K562 (cell line): ENCODE results near the gene PTCH2. TPM values are rescaled to one million over a fixed set of nuclear protein-coding genes. Genes with fewer than 3 reads are reported as not detected.
A peak's percentile ranks its signal among the peaks of the same experiment; 100 is the strongest.

Source experiments
- ATAC-seq: fragments of 200-7000 bp; cut with Tn5 transposase; 3 replicates; pipeline ENCODE4 v1.9.1; 2020; ENCODE audit warnings: moderate library complexity
- BruUV-seq: library from RNA; stranded (reverse); fragments of 400-500 nt; replicated peaks from 2 replicates; lab custom pipeline; 2021; lab: Mats Ljungman, UMichigan
- CTCF ChIA-PET: fragments of 300-600 bp; formaldehyde crosslinking; extraction: SDS; loops from one replicate; lab custom pipeline; 2021; ENCODE audit warnings: low intra/inter-chr PET ratio; lab: Yijun Ruan, JAX
- POLR2A ChIA-PET: fragments of 300-600, 350-650 bp; sonication (Branson Sonifier 250); formaldehyde crosslinking; extraction: SDS; loops from one replicate; lab custom pipeline; 2021; ENCODE audit warnings: antibody characterized with exemption, inconsistent platforms; lab: Yijun Ruan, JAX
- DNase-seq, 4 experiments: peaks; one replicate each; pipeline versions ENCODE4 v3.0.0 to v3.0.0-alpha.2; 2011 to 2018; ENCODE audit warnings: low spot score in 3 of 4, mixed read lengths in 3 of 4; ENCODE audit errors: extremely low read depth in 1 of 4
- FAIRE-seq: peaks from 2 replicates; lab custom pipeline; 2011; peaks lifted over from hg19 to GRCh38; lab: Jason Lieb, UNC
- H2AFZ ChIP-seq: 2 replicates; pipeline ENCODE4 v1.6.0; 2011; ENCODE audit warnings: low read depth, low read length, control low read depth, inconsistent platforms
- H3K27ac ChIP-seq: fragments of 200-600 bp; 3 replicates; pipeline ENCODE4 v1.8.0; 2011; ENCODE audit warnings: low read depth, mild to moderate bottlenecking, control low read depth, inconsistent platforms, low read length, moderate library complexity, mixed read lengths; ENCODE audit errors: extremely low read depth
- H3K27me3 ChIP-seq, 2 experiments: fragments of 300-600 bp in 1 of 2; 2 replicates in 1 of 2; 3 replicates in 1 of 2; pipeline versions ENCODE4 v1.6.0 to v1.8.0; 2011; ENCODE audit warnings: inconsistent platforms in 2 of 2, low read length in 2 of 2, mild to moderate bottlenecking in 1 of 2, mixed read lengths in 1 of 2, moderate library complexity in 1 of 2; ENCODE audit not compliant: control insufficient read depth in 2 of 2, insufficient read depth in 2 of 2
- H3K36me3 ChIP-seq: fragments of 300-600 bp; 3 replicates; pipeline ENCODE4 v1.8.0; 2011; ENCODE audit warnings: mild to moderate bottlenecking, low read length, inconsistent platforms; ENCODE audit not compliant: control insufficient read depth, insufficient read depth
- H3K4me1 ChIP-seq, 2 experiments: fragments of 200-600 bp in 1 of 2; replicated peaks in 1 of 2; 2 replicates in 1 of 2; 3 replicates in 1 of 2; pipeline versions ENCODE4 v1.5.1 to v1.8.0; 2011; ENCODE audit warnings: inconsistent platforms in 2 of 2, low read length in 2 of 2, mild to moderate bottlenecking in 1 of 2, mixed read lengths in 1 of 2, moderate library complexity in 1 of 2; ENCODE audit not compliant: control insufficient read depth in 2 of 2, insufficient read depth in 2 of 2
- H3K4me2 ChIP-seq: 2 replicates; pipeline ENCODE4 v1.6.1; 2011; ENCODE audit warnings: low read length, control low read depth, inconsistent platforms, mixed read lengths; ENCODE audit not compliant: insufficient read depth
- H3K4me3 ChIP-seq: fragments of 200-600 bp; sonication (generic), shearing (Covaris generic); 2 replicates; pipeline ENCODE4 v1.5.1; 2016; ENCODE audit warnings: control low read depth, inconsistent platforms
- H3K79me2 ChIP-seq: fragments of 200-600 bp; 3 replicates; pipeline ENCODE4 v1.8.0; 2011; ENCODE audit warnings: low read length, inconsistent platforms; ENCODE audit not compliant: control insufficient read depth, insufficient read depth
- H3K9ac ChIP-seq, 2 experiments: 2 replicates each; pipeline versions ENCODE4 v1.6.0 to v1.6.1; 2011; ENCODE audit warnings: low read depth in 2 of 2, low read length in 2 of 2, control low read depth in 1 of 2, inconsistent platforms in 1 of 2, mild to moderate bottlenecking in 1 of 2, mixed read lengths in 1 of 2; ENCODE audit not compliant: insufficient read depth in 1 of 2
- H3K9me1 ChIP-seq: one replicate; pipeline ENCODE4 v1.6.0; 2011; ENCODE audit warnings: inconsistent platforms, mild to moderate bottlenecking, low read length, moderate library complexity; ENCODE audit not compliant: control insufficient read depth, insufficient read depth
- H3K9me3 ChIP-seq: replicated peaks from 2 replicates; pipeline ENCODE4 v1.5.1; 2011; ENCODE audit warnings: low read depth, low read length, inconsistent platforms; ENCODE audit not compliant: control insufficient read depth, insufficient read depth
- H4K20me1 ChIP-seq: replicated peaks from 2 replicates; pipeline ENCODE4 v1.6.1; 2011; ENCODE audit warnings: low read length, inconsistent platforms, mixed read lengths; ENCODE audit not compliant: control insufficient read depth, insufficient read depth
- KLF1 ChIP-seq: fragments of 450-650 bp; IDR thresholded peaks from 2 replicates; pipeline ENCODE4 v1.6.1; 2016; ENCODE audit warnings: missing genetic modification characterization, missing compliant biosample characterization
- NFE2 ChIP-seq: IDR thresholded peaks from 2 replicates; pipeline ENCODE4 v1.6.1; 2014; ENCODE audit warnings: antibody characterized with exemption, low read depth
- NFIC ChIP-seq: fragments of 450-650 bp; IDR thresholded peaks from 2 replicates; pipeline ENCODE4 v1.6.1; 2017; ENCODE audit warnings: mild to moderate bottlenecking, inconsistent platforms
- ZFP1 ChIP-seq: fragments of 450-650 bp; formaldehyde crosslinking; IDR thresholded peaks from 2 replicates; pipeline ENCODE4 v1.4.0; 2020; ENCODE audit warnings: mild to moderate bottlenecking, mixed read lengths
- ZFP36 ChIP-seq: fragments of 150-350 bp; IDR thresholded peaks from 2 replicates; pipeline ENCODE4 v1.6.1; 2018; ENCODE audit warnings: low read length, low read depth; ENCODE audit not compliant: partially characterized antibody
- WGBS: fragments of 100-300 bp; shearing (Covaris generic); methylation state at CpG from one replicate; pipeline ENCODE4 v1.1.6; 2016; ENCODE audit warnings: low coverage, mixed read lengths; ENCODE audit not compliant: insufficient coverage; ENCODE audit errors: missing lambda C conversion rate; 5-methylcytosine and 5-hydroxymethylcytosine counted together
- in situ Hi-C: fragments of 300-500 bp; cut with MboI; formaldehyde crosslinking; loops from 4 replicates; pipeline ENCODE4 v1.15.0; 2018; ENCODE audit warnings: inconsistent platforms, mixed read lengths
- intact Hi-C: fragments of 100-400 bp; cut with micrococcal nuclease; formaldehyde crosslinking; loops from 2 replicates; pipeline ENCODE4 v1.14.2; 2022
- polyA plus RNA-seq, 8 experiments: library from polyadenylated mRNA; depleted of rRNA in 4 of 8; stranded (reverse) in 5 of 8; unstranded in 3 of 8; fragments of >200 nt; fragmentation: Nextera tagmentation in 2 of 8; fragmentation: Illumina TruSeq in 1 of 8; extraction: Ambion mirVana in 2 of 8; extraction: Trizol in 1 of 8; gene quantifications; 2 replicates each; pipeline versions ENCODE4 v1.2.1 to v1.2.3, GENCODE V29; 2011 to 2014; ENCODE audit warnings: inconsistent platforms in 1 of 8, missing spikeins in 1 of 8
- total RNA-seq, 7 experiments: library from RNA; depleted of rRNA in 6 of 7; stranded (reverse); fragments of >200 nt in 6 of 7; fragmentation: Illumina TruSeq in 2 of 7; extraction: Trizol in 2 of 7; gene quantifications; 2 replicates each; pipeline versions ENCODE4 v1.2.1 to v1.2.3, GENCODE V29; 2011 to 2021; ENCODE audit warnings: low replicate concordance in 1 of 7
- TF ChIP-seq, protein P1 (sequence below): fragments of 250-450 bp; sonication (Bioruptor Pico); IDR thresholded peaks from 2 replicates; pipeline ENCODE4 v1.8.0; 2021; ENCODE audit warnings: moderate library complexity, mild to moderate bottlenecking, inconsistent platforms
- TF ChIP-seq, protein P2 (sequence below): fragments of 200-800 bp; sonication (Bioruptor generic); IDR thresholded peaks from 2 replicates; pipeline ENCODE4 v1.6.1; 2017; ENCODE audit warnings: missing genetic modification characterization, missing compliant biosample characterization

The PTCH2 gene
- total and polyA plus RNA-seq, 9 of the 15 experiments (the other 6 are each of a cell fraction or from before 2014, with no cell fraction given), result 0.15 to 27.3 (median 0.48) TPM; not detected in 1

DNA sequence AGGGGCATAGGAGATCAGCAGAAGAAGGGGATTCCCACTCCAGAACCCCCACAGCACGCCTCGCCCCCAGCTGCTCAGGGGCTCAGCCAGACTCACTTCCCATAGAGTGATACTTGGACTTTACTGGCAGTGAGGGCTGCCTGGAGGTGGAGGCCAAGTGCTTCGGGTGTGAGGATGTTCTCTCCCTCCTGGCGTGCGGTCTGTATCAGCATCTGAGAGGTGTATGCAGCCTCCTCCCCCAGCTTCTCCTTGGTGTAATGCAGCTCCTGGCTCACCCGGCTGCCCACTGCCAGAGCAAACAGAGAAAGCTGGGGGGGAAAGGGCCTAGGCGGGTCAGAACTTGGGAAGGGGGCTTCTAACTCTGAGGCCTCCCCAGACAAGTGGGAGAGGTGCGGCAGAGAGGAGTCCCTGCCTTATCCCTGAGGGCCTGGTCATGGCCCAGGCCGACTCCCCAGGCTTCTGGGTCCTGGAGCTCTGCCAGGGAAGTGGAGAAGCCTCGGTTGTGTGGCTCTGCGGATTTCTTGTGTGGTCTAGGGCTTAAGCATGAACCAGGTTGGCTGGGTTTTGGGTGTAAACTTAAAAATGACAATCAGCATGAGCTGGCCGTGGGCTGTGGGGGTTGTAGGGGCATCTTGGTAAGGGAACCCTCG lies 10.9 kb downstream of the PTCH2 start:
- TF ChIP-seq NFE2, result no peak
- TF ChIP-seq, protein P1, sequence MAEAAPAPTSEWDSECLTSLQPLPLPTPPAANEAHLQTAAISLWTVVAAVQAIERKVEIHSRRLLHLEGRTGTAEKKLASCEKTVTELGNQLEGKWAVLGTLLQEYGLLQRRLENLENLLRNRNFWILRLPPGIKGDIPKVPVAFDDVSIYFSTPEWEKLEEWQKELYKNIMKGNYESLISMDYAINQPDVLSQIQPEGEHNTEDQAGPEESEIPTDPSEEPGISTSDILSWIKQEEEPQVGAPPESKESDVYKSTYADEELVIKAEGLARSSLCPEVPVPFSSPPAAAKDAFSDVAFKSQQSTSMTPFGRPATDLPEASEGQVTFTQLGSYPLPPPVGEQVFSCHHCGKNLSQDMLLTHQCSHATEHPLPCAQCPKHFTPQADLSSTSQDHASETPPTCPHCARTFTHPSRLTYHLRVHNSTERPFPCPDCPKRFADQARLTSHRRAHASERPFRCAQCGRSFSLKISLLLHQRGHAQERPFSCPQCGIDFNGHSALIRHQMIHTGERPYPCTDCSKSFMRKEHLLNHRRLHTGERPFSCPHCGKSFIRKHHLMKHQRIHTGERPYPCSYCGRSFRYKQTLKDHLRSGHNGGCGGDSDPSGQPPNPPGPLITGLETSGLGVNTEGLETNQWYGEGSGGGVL (CRISPR knock-in tag), result no peak
- TF ChIP-seq ZFP36, result peak; percentile 93
- TF ChIP-seq, protein P2, sequence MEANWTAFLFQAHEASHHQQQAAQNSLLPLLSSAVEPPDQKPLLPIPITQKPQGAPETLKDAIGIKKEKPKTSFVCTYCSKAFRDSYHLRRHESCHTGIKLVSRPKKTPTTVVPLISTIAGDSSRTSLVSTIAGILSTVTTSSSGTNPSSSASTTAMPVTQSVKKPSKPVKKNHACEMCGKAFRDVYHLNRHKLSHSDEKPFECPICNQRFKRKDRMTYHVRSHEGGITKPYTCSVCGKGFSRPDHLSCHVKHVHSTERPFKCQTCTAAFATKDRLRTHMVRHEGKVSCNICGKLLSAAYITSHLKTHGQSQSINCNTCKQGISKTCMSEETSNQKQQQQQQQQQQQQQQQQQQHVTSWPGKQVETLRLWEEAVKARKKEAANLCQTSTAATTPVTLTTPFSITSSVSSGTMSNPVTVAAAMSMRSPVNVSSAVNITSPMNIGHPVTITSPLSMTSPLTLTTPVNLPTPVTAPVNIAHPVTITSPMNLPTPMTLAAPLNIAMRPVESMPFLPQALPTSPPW (CRISPR knock-in tag), result 0 out of 2 replicates have a peak, but pooled peaks have one; percentile 7
- no peak for TF ChIP-seq KLF1 (tag)
- TF ChIP-seq NFIC, result peak; percentile 76
- TF ChIP-seq ZFP1 (CRISPR knock-in tag), result no peak
- ChIA-PET CTCF (interaction anchor here (0.5 kb wide), 1 partner anchor 588 kb away, joined by 4 read pairs; no protein-coding TSS in a partner anchor), POLR2A (interaction anchor here (1.0 to 11.1 kb wide), 7 partner anchors 11 to 180 kb away, joined by 3 to 217 read pairs (median 6); partner anchors contain the start of genes BTBD19, PTCH2, RPS8 and UROD)
- peaks cover 51 to 63% of the 10 kb centered on the region in 2 experiments for H3K4me1 ChIP-seq
- no peaks in the 10 kb centered on the region for H3K36me3 ChIP-seq
- no peaks in the 10 kb centered on the region for H3K79me2 ChIP-seq
- in situ Hi-C loops (no loop called here), intact Hi-C loops (loop anchor here (5.0 to 10.0 kb wide), 2 partner anchors 40 to 393 kb away; no protein-coding TSS in a partner anchor)
- no peak overlapping the region for H3K4me2 ChIP-seq
- no peaks in the 10 kb centered on the region for H3K9me3 ChIP-seq
- H3K9ac ChIP-seq, result peak overlapping the region in 1 of 2 experiments; percentile 40; a peak in 2 of 4 replicates
- FAIRE-seq, result no peak
- H2AFZ ChIP-seq, result no peak overlapping the region
- no peak overlapping the region for H3K27ac ChIP-seq
- peak in 3 of 4 experiments; percentile 37 to 43 (median 38) for DNase-seq
- H3K9me1 ChIP-seq, result no peaks in the 10 kb centered on the region
- H4K20me1 ChIP-seq, result no peaks in the 10 kb centered on the region
- ATAC-seq, result peak; percentile 3; the same call in 2 of the 3 replicates
- BruUV-seq, result no TSS peak
- 68% methylated on average over 13 of the region's 13 CpGs for WGBS
- H3K27me3 ChIP-seq, result no peaks in the 10 kb centered on the region
- no peak overlapping the region for H3K4me3 ChIP-seq
